Activated CD8-positive, alpha-beta T cell treated with anti-CD3 and anti-CD28 coated beads for 36 hours (primary cell): ENCODE data around the gene ERBB4. TPM values are rescaled to one million over a fixed set of nuclear protein-coding genes. Genes with fewer than 3 reads are reported as not detected.

ENCODE experiments used
- ATAC-seq: fragments of 200-7000 bp; cut with Tn5 transposase; one replicate; pipeline ENCODE4 v1.10.0; 2021; ENCODE audit warnings: mild to moderate bottlenecking, moderate library complexity
- CTCF ChIA-PET: fragments of 350-600 bp; sonication (Branson Sonifier 250); formaldehyde crosslinking; loops from one replicate; lab custom pipeline; 2021; ENCODE audit warnings: antibody characterized with exemption; lab: Charles Lee
- POLR2A ChIA-PET: fragments of 350-600 bp; sonication (Branson Sonifier 250); formaldehyde crosslinking; loops from one replicate; lab custom pipeline; 2021; ENCODE audit warnings: antibody characterized with exemption; lab: Charles Lee
- DNase-seq: peaks from one replicate; pipeline ENCODE4 v3.0.0-alpha.2; 2020
- H3K27ac Mint-ChIP-seq: one replicate; pipeline ENCODE4 v1.8.0; 2021; ENCODE audit warnings: mild to moderate bottlenecking, mixed read lengths
- H3K27me3 Mint-ChIP-seq: one replicate; pipeline ENCODE4 v1.8.0; 2021; ENCODE audit warnings: mixed read lengths
- H3K36me3 Mint-ChIP-seq: one replicate; pipeline ENCODE4 v1.8.0; 2021; ENCODE audit warnings: low read depth, mixed read lengths
- H3K4me1 Mint-ChIP-seq: one replicate; pipeline ENCODE4 v1.8.0; 2021; ENCODE audit warnings: low read depth, mixed read lengths
- H3K4me3 Mint-ChIP-seq: one replicate; pipeline ENCODE4 v1.8.0; 2021; ENCODE audit warnings: mild to moderate bottlenecking, moderate library complexity, mixed read lengths
- H3K9me3 Mint-ChIP-seq: one replicate; pipeline ENCODE4 v1.8.0; 2021; ENCODE audit warnings: mixed read lengths
- CTCF ChIP-seq: fragments of 200-600 bp; IDR thresholded peaks from one replicate; pipeline ENCODE4 v1.8.0; 2022; ENCODE audit warnings: antibody characterized with exemption, mild to moderate bottlenecking
- intact Hi-C: fragments of 100-400 bp; cut with micrococcal nuclease; formaldehyde crosslinking; loops from one replicate; pipeline ENCODE4 v1.10.0; 2022
- total RNA-seq, 2 experiments: library from RNA; stranded (reverse); gene quantifications; one replicate each; pipeline ENCODE4 v1.2.3, GENCODE V29; 2021

ERBB4 gene
- total RNA-seq, 2 experiments from 2014 or later, result not detected

GRCh38 chr2:212345966-212346365 is 192.6 kb downstream of the ERBB4 start:
- TF ChIP-seq CTCF, result no peak

GRCh38 chr2:212344131-212344530 is 194.5 kb downstream of the ERBB4 start:
- intact Hi-C loops, result no loop called here
- Mint-ChIP-seq H3K27me3 (no peaks in the 10 kb centered on the region), H3K9me3 (no peaks in the 10 kb centered on the region), H3K4me1 (no peaks in the 10 kb centered on the region), H3K27ac (no peak overlapping the region), H3K36me3 (no peaks in the 10 kb centered on the region), H3K4me3 (no peak overlapping the region)
- TF ChIP-seq CTCF, result no peak
- CTCF ChIA-PET, result no interaction called here
- POLR2A ChIA-PET, result no interaction called here
- DNase-seq (no peak), ATAC-seq (no peak)

More at GRCh38 chr2:212345966-212346365, 192.6 kb downstream of the ERBB4 start:
- H3K27me3 Mint-ChIP-seq, result no peaks in the 10 kb centered on the region
- H3K9me3 Mint-ChIP-seq, result no peaks in the 10 kb centered on the region
- POLR2A ChIA-PET, result no interaction called here
- H3K4me1 Mint-ChIP-seq, result no peaks in the 10 kb centered on the region
- no peak overlapping the region for H3K4me3 Mint-ChIP-seq
- no peak overlapping the region for H3K27ac Mint-ChIP-seq
- no peak for ATAC-seq
- CTCF ChIA-PET, result interaction anchor here (1.4 kb wide), 1 partner anchor 8 kb away, joined by 4 read pairs; no protein-coding TSS in a partner anchor
- H3K36me3 Mint-ChIP-seq, result no peaks in the 10 kb centered on the region
- DNase-seq, result no peak
- intact Hi-C loops, result no loop called here

GRCh38 chr2:212343167-212343566 is 195.4 kb downstream of the ERBB4 start:
- Mint-ChIP-seq H3K27me3 (no peaks in the 10 kb centered on the region), H3K36me3 (no peaks in the 10 kb centered on the region), H3K9me3 (no peaks in the 10 kb centered on the region), H3K4me3 (no peak overlapping the region), H3K4me1 (no peaks in the 10 kb centered on the region), H3K27ac (no peak overlapping the region)
- intact Hi-C loops, result no loop called here
- ChIA-PET CTCF (no interaction called here), POLR2A (no interaction called here)
- TF ChIP-seq CTCF, result no peak
- DNase-seq (no peak), ATAC-seq (no peak)

- Mint-ChIP-seq H3K4me1 (no peaks in the 10 kb centered on the region), H3K27ac (no peak overlapping the region), H3K9me3 (no peaks in the 10 kb centered on the region), H3K4me3 (no peak overlapping the region), H3K27me3 (no peaks in the 10 kb centered on the region), H3K36me3 (no peaks in the 10 kb centered on the region)
- no peak for TF ChIP-seq CTCF
- no peak for DNase-seq
- CTCF ChIA-PET, result no interaction called here
- ATAC-seq, result no peak
- intact Hi-C loops, result no loop called here
- POLR2A ChIA-PET, result no interaction called here
Measured at GRCh38 chr2:212337486-212338343, 200.9 kb downstream of the ERBB4 start.

- POLR2A ChIA-PET, result no interaction called here
- Mint-ChIP-seq H3K27ac (no peak overlapping the region), H3K4me3 (no peak overlapping the region), H3K4me1 (no peaks in the 10 kb centered on the region), H3K36me3 (no peaks in the 10 kb centered on the region), H3K27me3 (no peaks in the 10 kb centered on the region), H3K9me3 (no peaks in the 10 kb centered on the region)
- intact Hi-C loops, result no loop called here
- TF ChIP-seq CTCF, result no peak
- DNase-seq (no peak), ATAC-seq (no peak)
- CTCF ChIA-PET, result no interaction called here
Measured at GRCh38 chr2:212337036-212337435, 201.6 kb downstream of the ERBB4 start.
